Measurements from ENCODE around the gene ELMO1. TPM values are rescaled to one million over a fixed set of nuclear protein-coding genes. Genes with fewer than 3 reads are reported as not detected.

ELMO1 gene
- total and polyA plus RNA-seq, 4 donors = 10.1 to 183 (median 34.4) TPM

- ATAC-seq (ENCODE audit: insufficient read depth, low FRiP score) = no peak
- H3K36me3 ChIP-seq (ENCODE audit: control insufficient read depth in 4 of 4, insufficient read depth in 4 of 4, low read length in 4 of 4) = peaks cover 0 to 4% (median 0%) of the 10 kb centered on the region in 4 donors
- H3K4me1 ChIP-seq (ENCODE audit: control insufficient read depth in 5 of 5, insufficient read depth in 5 of 5, low read length in 5 of 5) = peaks cover 2 to 37% (median 5%) of the 10 kb centered on the region in 5 donors
- H3K9ac ChIP-seq (ENCODE audit: insufficient read depth in 1 of 2, low read length in 2 of 2) = no peak overlapping the region
- TF ChIP-seq, protein P1, sequence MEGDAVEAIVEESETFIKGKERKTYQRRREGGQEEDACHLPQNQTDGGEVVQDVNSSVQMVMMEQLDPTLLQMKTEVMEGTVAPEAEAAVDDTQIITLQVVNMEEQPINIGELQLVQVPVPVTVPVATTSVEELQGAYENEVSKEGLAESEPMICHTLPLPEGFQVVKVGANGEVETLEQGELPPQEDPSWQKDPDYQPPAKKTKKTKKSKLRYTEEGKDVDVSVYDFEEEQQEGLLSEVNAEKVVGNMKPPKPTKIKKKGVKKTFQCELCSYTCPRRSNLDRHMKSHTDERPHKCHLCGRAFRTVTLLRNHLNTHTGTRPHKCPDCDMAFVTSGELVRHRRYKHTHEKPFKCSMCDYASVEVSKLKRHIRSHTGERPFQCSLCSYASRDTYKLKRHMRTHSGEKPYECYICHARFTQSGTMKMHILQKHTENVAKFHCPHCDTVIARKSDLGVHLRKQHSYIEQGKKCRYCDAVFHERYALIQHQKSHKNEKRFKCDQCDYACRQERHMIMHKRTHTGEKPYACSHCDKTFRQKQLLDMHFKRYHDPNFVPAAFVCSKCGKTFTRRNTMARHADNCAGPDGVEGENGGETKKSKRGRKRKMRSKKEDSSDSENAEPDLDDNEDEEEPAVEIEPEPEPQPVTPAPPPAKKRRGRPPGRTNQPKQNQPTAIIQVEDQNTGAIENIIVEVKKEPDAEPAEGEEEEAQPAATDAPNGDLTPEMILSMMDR (IDR thresholded peaks at IDR 0.05; ENCODE audit: control extremely low read depth, extremely low read depth) = no peak
- WGBS, 2 donors = 29 to 64% methylated on average over 4 of the region's 4 CpGs
- no peak overlapping the region for H3K4me3 ChIP-seq
- peaks cover 0 to 7% (median 0%) of the 10 kb centered on the region in 3 donors for H3K27me3 ChIP-seq (ENCODE audit: control insufficient read depth in 3 of 3, insufficient read depth in 3 of 3, low read length in 2 of 3)
- H3K27ac ChIP-seq (ENCODE audit: low read depth in 1 of 2, low read length in 1 of 2) = no peak overlapping the region
- DNase-seq = peak in 1 of 3 donors; percentile 48
- H3K9me3 ChIP-seq (ENCODE audit: control insufficient read depth in 4 of 4, insufficient read depth in 3 of 4, low read length in 3 of 4) = no peaks in the 10 kb centered on the region
Observed at GRCh38 chr7:37445064-37445723, 3.5 kb downstream of the ELMO1 start.

DNA sequence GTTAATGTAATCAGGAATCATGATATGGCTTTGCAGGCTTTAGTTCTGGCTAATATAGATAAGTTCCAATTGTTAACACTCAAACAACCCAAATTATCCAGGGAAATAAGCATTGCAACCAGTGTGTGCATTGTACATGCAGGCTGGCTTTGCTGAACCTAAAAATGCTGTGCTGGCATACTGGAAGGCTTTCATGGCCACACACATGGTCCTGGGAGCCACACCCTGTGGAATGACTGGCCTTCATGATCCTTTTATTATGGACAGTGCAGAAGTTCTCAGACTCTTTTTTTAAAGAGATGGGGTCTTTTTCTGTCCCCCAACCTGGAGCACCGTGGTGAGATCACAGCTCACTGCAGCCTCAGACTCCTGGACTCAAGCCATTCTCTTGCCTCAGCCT lies 5.0 kb downstream of the ELMO1 start:
- no peak overlapping the region for H3K9ac ChIP-seq (ENCODE audit: insufficient read depth in 1 of 2, low read length in 2 of 2)
- H3K4me1 ChIP-seq (ENCODE audit: control insufficient read depth in 5 of 5, insufficient read depth in 5 of 5, low read length in 5 of 5) = peaks cover 2 to 33% (median 7%) of the 10 kb centered on the region in 5 donors
- TF ChIP-seq, protein P1 (IDR thresholded peaks at IDR 0.05; ENCODE audit: control extremely low read depth, extremely low read depth) = no peak
- H3K36me3 ChIP-seq (ENCODE audit: control insufficient read depth in 4 of 4, insufficient read depth in 4 of 4, low read length in 4 of 4) = peaks cover 0 to 4% (median 0%) of the 10 kb centered on the region in 4 donors
- H3K4me3 ChIP-seq = no peak overlapping the region
- WGBS, 2 donors = 80 to 88% methylated on average over 1 of the region's 1 CpG
- H3K27me3 ChIP-seq (ENCODE audit: control insufficient read depth in 3 of 3, insufficient read depth in 3 of 3, low read length in 2 of 3) = no peaks in the 10 kb centered on the region
- DNase-seq = no peak
- no peak for ATAC-seq (ENCODE audit: insufficient read depth, low FRiP score)
- H3K9me3 ChIP-seq (ENCODE audit: control insufficient read depth in 4 of 4, insufficient read depth in 3 of 4, low read length in 3 of 4) = no peaks in the 10 kb centered on the region
- no peak overlapping the region for H3K27ac ChIP-seq (ENCODE audit: low read depth in 1 of 2, low read length in 1 of 2)

- TF ChIP-seq, protein P1 (IDR thresholded peaks at IDR 0.05; ENCODE audit: control extremely low read depth, extremely low read depth) = no peak
- Histone ChIP-seq H3K4me1 (ENCODE audit: control insufficient read depth in 5 of 5, insufficient read depth in 5 of 5, low read length in 5 of 5) (peaks cover 1 to 31% (median 5%) of the 10 kb centered on the region in 5 donors), H3K9me3 (ENCODE audit: control insufficient read depth in 4 of 4, insufficient read depth in 3 of 4, low read length in 3 of 4) (no peaks in the 10 kb centered on the region), H3K27me3 (ENCODE audit: control insufficient read depth in 3 of 3, insufficient read depth in 3 of 3, low read length in 2 of 3) (no peaks in the 10 kb centered on the region), H3K27ac (ENCODE audit: low read depth in 1 of 2, low read length in 1 of 2) (peak overlapping the region; percentile 66 to 83), H3K36me3 (ENCODE audit: control insufficient read depth in 4 of 4, insufficient read depth in 4 of 4, low read length in 4 of 4) (peaks cover 0 to 4% (median 0%) of the 10 kb centered on the region in 4 donors), H3K4me3 (no peak overlapping the region), H3K9ac (ENCODE audit: insufficient read depth in 1 of 2, low read length in 2 of 2) (no peak overlapping the region)
- WGBS, 2 donors = 87 to 90% methylated on average over 4 of the region's 4 CpGs
- no peak for DNase-seq
- ATAC-seq (ENCODE audit: insufficient read depth, low FRiP score) = no peak
Observed at GRCh38 chr7:37442268-37442667, 6.4 kb downstream of the ELMO1 start.

Measured in lung (tissue), 12 donors.